NB4 (cell line): ENCODE measurements around the gene OR6X1.

Experiments
- DNase-seq: peaks from one replicate; pipeline ENCODE4 v3.0.0; 2010; ENCODE audit warnings: low read depth
- H3K4me3 ChIP-seq: one replicate; pipeline ENCODE4 v1.5.1; 2011; ENCODE audit warnings: mild to moderate bottlenecking, low read depth, low read length, moderate library complexity
- MYC ChIP-seq: IDR thresholded peaks from 2 replicates; pipeline ENCODE4 v1.6.1; 2011; ENCODE audit warnings: low read depth, low read length
- POLR2A ChIP-seq: IDR thresholded peaks from 2 replicates; pipeline ENCODE4 v1.6.1; 2011; ENCODE audit warnings: mild to moderate bottlenecking; ENCODE audit not compliant: insufficient read length; ENCODE audit errors: extremely low read depth
- TF ChIP-seq, protein P1 (sequence below): IDR thresholded peaks from 2 replicates; pipeline ENCODE4 v1.6.1; 2011; ENCODE audit warnings: low read depth, low read length
- TF ChIP-seq, protein P2 (sequence below): IDR thresholded peaks from one replicate; pipeline ENCODE4 v1.5.1; 2012; ENCODE audit warnings: low read depth, low read length

Gene OR6X1

DNA sequence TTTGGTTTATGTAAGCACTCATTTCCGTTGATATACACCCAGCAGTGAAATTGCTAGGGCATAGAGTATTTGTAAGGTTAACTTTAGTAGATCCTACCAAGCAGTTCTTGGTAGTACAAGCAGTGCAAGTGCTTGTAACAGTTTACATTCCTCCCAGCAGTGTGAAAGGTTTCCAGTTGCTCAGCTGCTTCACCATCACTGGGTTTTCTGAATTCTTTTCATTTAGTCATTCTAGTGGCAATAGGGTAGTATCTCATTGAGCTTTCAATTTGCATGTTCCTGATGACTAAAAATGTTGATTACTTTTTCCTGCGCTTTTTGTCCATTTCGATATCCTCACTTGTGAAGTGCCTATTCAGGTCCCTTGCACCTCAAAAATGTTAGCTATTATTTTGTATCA is 47.1 kb downstream of the OR6X1 start:
- H3K4me3 ChIP-seq = no peak overlapping the region
- TF ChIP-seq, protein P1, sequence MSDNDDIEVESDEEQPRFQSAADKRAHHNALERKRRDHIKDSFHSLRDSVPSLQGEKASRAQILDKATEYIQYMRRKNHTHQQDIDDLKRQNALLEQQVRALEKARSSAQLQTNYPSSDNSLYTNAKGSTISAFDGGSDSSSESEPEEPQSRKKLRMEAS = no peak
- TF ChIP-seq POLR2A = no peak
- no peak for TF ChIP-seq MYC
- TF ChIP-seq, protein P2, sequence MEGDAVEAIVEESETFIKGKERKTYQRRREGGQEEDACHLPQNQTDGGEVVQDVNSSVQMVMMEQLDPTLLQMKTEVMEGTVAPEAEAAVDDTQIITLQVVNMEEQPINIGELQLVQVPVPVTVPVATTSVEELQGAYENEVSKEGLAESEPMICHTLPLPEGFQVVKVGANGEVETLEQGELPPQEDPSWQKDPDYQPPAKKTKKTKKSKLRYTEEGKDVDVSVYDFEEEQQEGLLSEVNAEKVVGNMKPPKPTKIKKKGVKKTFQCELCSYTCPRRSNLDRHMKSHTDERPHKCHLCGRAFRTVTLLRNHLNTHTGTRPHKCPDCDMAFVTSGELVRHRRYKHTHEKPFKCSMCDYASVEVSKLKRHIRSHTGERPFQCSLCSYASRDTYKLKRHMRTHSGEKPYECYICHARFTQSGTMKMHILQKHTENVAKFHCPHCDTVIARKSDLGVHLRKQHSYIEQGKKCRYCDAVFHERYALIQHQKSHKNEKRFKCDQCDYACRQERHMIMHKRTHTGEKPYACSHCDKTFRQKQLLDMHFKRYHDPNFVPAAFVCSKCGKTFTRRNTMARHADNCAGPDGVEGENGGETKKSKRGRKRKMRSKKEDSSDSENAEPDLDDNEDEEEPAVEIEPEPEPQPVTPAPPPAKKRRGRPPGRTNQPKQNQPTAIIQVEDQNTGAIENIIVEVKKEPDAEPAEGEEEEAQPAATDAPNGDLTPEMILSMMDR = no peak
- DNase-seq = no peak

DNA sequence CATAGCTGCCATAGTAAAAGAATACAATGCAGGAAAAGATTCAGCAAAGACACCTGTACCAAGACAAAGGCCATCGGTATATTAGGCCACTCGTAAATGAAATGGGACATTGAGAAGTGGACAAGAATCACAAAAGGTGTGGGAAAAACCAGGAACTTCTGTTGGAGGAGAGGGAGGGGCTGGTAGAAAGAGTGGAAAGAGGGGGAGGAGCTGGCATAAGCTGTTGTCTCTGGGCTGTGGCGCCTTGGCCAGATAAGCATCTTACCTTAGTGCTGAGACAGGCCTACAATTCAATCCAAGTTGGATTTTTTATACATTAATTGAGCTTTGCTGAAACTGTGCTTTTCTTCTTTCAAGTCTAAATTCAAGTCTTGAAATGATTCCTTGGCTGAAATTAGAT is 50.0 kb downstream of the OR6X1 start:
- H3K4me3 ChIP-seq = no peak overlapping the region
- TF ChIP-seq, protein P2 = no peak
- TF ChIP-seq MYC (no peak), POLR2A (no peak)
- TF ChIP-seq, protein P1 = no peak
- no peak for DNase-seq
